CD14-positive monocyte (primary cell): ENCODE results near the gene C11orf42. TPM values are rescaled to one million over a fixed set of nuclear protein-coding genes. Genes with fewer than 3 reads are reported as not detected.

ENCODE experiments used
- DNase-seq, 3 donors: peaks; one replicate each; pipeline ENCODE4 v3.0.0-alpha.2; 2011 to 2022
- H2AFZ ChIP-seq: 2 replicates; pipeline ENCODE4 v1.6.0; 2012; ENCODE audit warnings: mild to moderate bottlenecking, low read depth, low read length, inconsistent platforms; ENCODE audit not compliant: insufficient read depth, poor library complexity, severe bottlenecking
- H3K27ac ChIP-seq, 2 donors: 1 replicate in 1 of 2; 2 replicates in 1 of 2; pipeline ENCODE4 v1.5.1; 2012 to 2013; ENCODE audit warnings: low read length in 2 of 2, control low read depth in 1 of 2, inconsistent platforms in 1 of 2, low read depth in 1 of 2, mild to moderate bottlenecking in 1 of 2
- H3K27me3 ChIP-seq, 2 donors: one replicate each; pipeline versions ENCODE4 v1.6.0 to v1.6.1; 2011 to 2013; ENCODE audit warnings: low read length in 2 of 2; ENCODE audit not compliant: control insufficient read depth in 2 of 2, insufficient read depth in 2 of 2
- H3K36me3 ChIP-seq, 2 donors: replicated peaks in 1 of 2; 1 replicate in 1 of 2; 2 replicates in 1 of 2; pipeline versions ENCODE4 v1.5.1 to v1.6.1; 2012 to 2013; ENCODE audit warnings: low read length in 2 of 2, control low read depth in 1 of 2, inconsistent platforms in 1 of 2, mild to moderate bottlenecking in 1 of 2; ENCODE audit not compliant: insufficient read depth in 2 of 2, control insufficient read depth in 1 of 2
- H3K4me1 ChIP-seq, 2 donors: 1 replicate in 1 of 2; 2 replicates in 1 of 2; pipeline versions ENCODE4 v1.5.1 to v1.6.1; 2012 to 2013; ENCODE audit warnings: low read length in 2 of 2, control low read depth in 1 of 2, inconsistent platforms in 1 of 2, mild to moderate bottlenecking in 1 of 2, moderate library complexity in 1 of 2; ENCODE audit not compliant: insufficient read depth in 2 of 2, control insufficient read depth in 1 of 2
- H3K4me2 ChIP-seq: replicated peaks from 2 replicates; pipeline ENCODE3; 2012; ENCODE audit warnings: low read length, moderate library complexity, mild to moderate bottlenecking; ENCODE audit not compliant: poor library complexity, severe bottlenecking; ENCODE audit errors: extremely low read depth
- H3K4me3 ChIP-seq, 3 experiments: fragments of 200-600 bp in 1 of 3; sonication (generic) in 1 of 3; replicated peaks in 1 of 3; 1 replicate in 2 of 3; 2 replicates in 1 of 3; pipeline ENCODE4 v1.5.1; 2011 to 2013; ENCODE audit warnings: low read length in 3 of 3, mild to moderate bottlenecking in 3 of 3, control low read depth in 2 of 3, low read depth in 2 of 3, inconsistent platforms in 1 of 3, moderate library complexity in 1 of 3
- H3K79me2 ChIP-seq: 2 replicates; pipeline ENCODE4 v1.6.0; 2012; ENCODE audit warnings: mild to moderate bottlenecking, control low read depth, inconsistent platforms, low read length, moderate library complexity; ENCODE audit not compliant: insufficient read depth
- H3K9ac ChIP-seq: 2 replicates; pipeline ENCODE4 v1.6.0; 2017; ENCODE audit warnings: low read length, mild to moderate bottlenecking; ENCODE audit not compliant: insufficient read depth, poor library complexity, severe bottlenecking
- H3K9me3 ChIP-seq, 2 donors: replicated peaks in 1 of 2; 1 replicate in 1 of 2; 2 replicates in 1 of 2; pipeline versions ENCODE4 v1.5.1 to v1.6.1; 2012 to 2013; ENCODE audit warnings: low read length in 2 of 2, control low read depth in 1 of 2; ENCODE audit not compliant: control insufficient read depth in 1 of 2, insufficient read depth in 1 of 2
- H4K20me1 ChIP-seq: 2 replicates; pipeline ENCODE4 v1.6.0; 2012; ENCODE audit warnings: mild to moderate bottlenecking, low read length, control low read depth, moderate library complexity; ENCODE audit not compliant: insufficient read depth
- H3K27ac Mint-ChIP-seq, 7 donors: one replicate each; pipeline ENCODE4 v1.8.0; 2020; ENCODE audit warnings: mild to moderate bottlenecking in 7 of 7, mixed read lengths in 7 of 7, moderate library complexity in 6 of 7, inconsistent platforms in 2 of 7
- H3K27me3 Mint-ChIP-seq, 3 donors: one replicate each; pipeline ENCODE4 v1.8.0; 2021 to 2022; ENCODE audit warnings: low read depth in 3 of 3, mild to moderate bottlenecking in 3 of 3, mixed read lengths in 3 of 3, moderate library complexity in 3 of 3, inconsistent platforms in 1 of 3
- H3K36me3 Mint-ChIP-seq, 2 donors: one replicate each; pipeline ENCODE4 v1.8.0; 2020; ENCODE audit warnings: mixed read lengths in 2 of 2, inconsistent platforms in 1 of 2, mild to moderate bottlenecking in 1 of 2
- H3K4me1 Mint-ChIP-seq: one replicate; pipeline ENCODE4 v1.8.0; 2020; ENCODE audit warnings: mild to moderate bottlenecking, mixed read lengths
- H3K4me3 Mint-ChIP-seq, 2 donors: one replicate each; pipeline ENCODE4 v1.8.0; 2020; ENCODE audit warnings: mild to moderate bottlenecking in 2 of 2, mixed read lengths in 2 of 2, moderate library complexity in 1 of 2
- H3K9me3 Mint-ChIP-seq, 7 donors: one replicate each; pipeline ENCODE4 v1.8.0; 2020 to 2022; ENCODE audit warnings: mixed read lengths in 7 of 7, mild to moderate bottlenecking in 6 of 7, moderate library complexity in 6 of 7, inconsistent platforms in 2 of 7
- CTCF ChIP-seq: fragments of 200-600 bp; IDR thresholded peaks from one replicate; pipeline ENCODE4 v1.8.0; 2022; ENCODE audit warnings: antibody characterized with exemption, mild to moderate bottlenecking
- WGBS: methylation state at CpG from one replicate; pipeline ENCODE4 v1.1.5; 2013; ENCODE audit warnings: missing lambda C conversion rate; ENCODE audit not compliant: insufficient coverage; 5-methylcytosine and 5-hydroxymethylcytosine counted together
- intact Hi-C, 2 donors: fragments of 100-400 bp; cut with micrococcal nuclease; formaldehyde crosslinking; loops; one replicate each; pipeline versions ENCODE4 v1.15.0 to v1.15.1; 2023
- polyA plus RNA-seq, 3 donors: library from polyadenylated mRNA; depleted of rRNA in 1 of 3; unstranded in 2 of 3; stranded (reverse) in 1 of 3; fragments of 300-500 nt in 2 of 3; fragments of >200 nt in 1 of 3; fragmentation: Illumina TruSeq in 2 of 3; gene quantifications; 1 replicate in 2 of 3; 2 replicates in 1 of 3; pipeline ENCODE4 v1.2.3, GENCODE V29; 2012 to 2021

Gene C11orf42
- polyA plus RNA-seq, 3 donors: not detected

- peak overlapping the region; percentile 52 for H3K4me2 ChIP-seq
- peaks cover 0 to 4% (median 2%) of the 10 kb centered on the region in 7 donors for H3K9me3 Mint-ChIP-seq
- peaks cover 19% of the 10 kb centered on the region for H3K79me2 ChIP-seq
- H3K9me3 ChIP-seq: no peaks in the 10 kb centered on the region
- peak; percentile 89 to 96 (median 94) for DNase-seq
- peak overlapping the region; percentile 100 for H3K27ac Mint-ChIP-seq
- H3K4me1 ChIP-seq: peaks cover 74 to 92% of the 10 kb centered on the region in 2 donors
- peak overlapping the region; percentile 89 for H3K9ac ChIP-seq
- H3K27me3 ChIP-seq: no peaks in the 10 kb centered on the region
- no peak overlapping the region for H2AFZ ChIP-seq
- peak overlapping the region; percentile 66 to 87 for H3K4me3 Mint-ChIP-seq
- no CpG with 5 or more reads among the region's 2 CpGs for WGBS
- intact Hi-C loops: loop anchor here (2.0 to 5.0 kb wide), 2 partner anchors 33 to 74 kb away; partner anchors contain the start of gene FHIP1B (in 2 of the 2)
- peak overlapping the region in 2 of 3 experiments; percentile 40 to 62 for H3K4me3 ChIP-seq
- peaks cover 0 to 3% (median 1%) of the 10 kb centered on the region in 3 donors for H3K27me3 Mint-ChIP-seq
- H3K36me3 ChIP-seq: peaks cover 0 to 9% of the 10 kb centered on the region in 2 donors
- H4K20me1 ChIP-seq: no peaks in the 10 kb centered on the region
- H3K36me3 Mint-ChIP-seq: peaks cover 39 to 64% of the 10 kb centered on the region in 2 donors
- TF ChIP-seq CTCF: no peak
- H3K27ac ChIP-seq: peak overlapping the region; percentile 95 to 100
- H3K4me1 Mint-ChIP-seq: peaks cover 91% of the 10 kb centered on the region
These were observed 3.9 kb upstream of the C11orf42 start for GRCh38 chr11:6201481-6201880.

GRCh38 chr11:6202041-6202440, 3.3 kb upstream of the C11orf42 start:
- peaks cover 0 to 3% (median 1%) of the 10 kb centered on the region in 3 donors for H3K27me3 Mint-ChIP-seq
- H3K9me3 Mint-ChIP-seq: peaks cover 0 to 4% (median 2%) of the 10 kb centered on the region in 7 donors
- Histone ChIP-seq H3K4me2 (no peak overlapping the region), H3K4me1 (peaks cover 72 to 91% of the 10 kb centered on the region in 2 donors), H3K79me2 (peaks cover 19% of the 10 kb centered on the region), H3K27me3 (no peaks in the 10 kb centered on the region), H3K9me3 (no peaks in the 10 kb centered on the region), H3K36me3 (peaks cover 0 to 14% of the 10 kb centered on the region in 2 donors), H3K9ac (peak overlapping the region; percentile 89), H3K4me3 (no peak overlapping the region), H3K27ac (peak overlapping the region; percentile 95 to 100), H4K20me1 (no peaks in the 10 kb centered on the region), H2AFZ (no peak overlapping the region)
- WGBS: 56% methylated on average over 1 of the region's 1 CpG
- no peak for DNase-seq
- no peak for TF ChIP-seq CTCF
- peaks cover 45 to 69% of the 10 kb centered on the region in 2 donors for H3K36me3 Mint-ChIP-seq
- peaks cover 88% of the 10 kb centered on the region for H3K4me1 Mint-ChIP-seq
- H3K4me3 Mint-ChIP-seq: peak overlapping the region in 1 of 2 donors; percentile 26
- H3K27ac Mint-ChIP-seq: peak overlapping the region; percentile 100
- intact Hi-C loops: loop anchor here in 1 of 2 donors (5.0 kb wide), 1 partner anchor 75 kb away; no protein-coding TSS in a partner anchor
